ENCODE results near the gene PCGF1.

DNA sequence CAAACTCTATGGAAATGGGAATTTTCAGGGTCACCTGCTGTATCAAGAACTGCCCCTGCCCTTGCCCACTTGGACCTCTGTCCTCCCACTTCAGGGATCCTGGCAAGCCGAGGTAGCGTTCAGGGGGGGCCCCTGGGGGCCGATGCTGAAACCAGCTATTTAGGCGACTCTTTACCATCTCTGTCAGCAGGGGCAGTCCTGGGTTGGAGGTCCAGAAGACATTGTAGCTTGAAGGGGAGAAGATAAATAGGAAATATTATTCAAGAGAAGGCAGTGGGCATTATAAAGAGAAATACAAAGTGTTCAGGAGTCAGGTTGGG is 44.7 kb downstream of the PCGF1 start:
- TF ChIP-seq, protein P1, sequence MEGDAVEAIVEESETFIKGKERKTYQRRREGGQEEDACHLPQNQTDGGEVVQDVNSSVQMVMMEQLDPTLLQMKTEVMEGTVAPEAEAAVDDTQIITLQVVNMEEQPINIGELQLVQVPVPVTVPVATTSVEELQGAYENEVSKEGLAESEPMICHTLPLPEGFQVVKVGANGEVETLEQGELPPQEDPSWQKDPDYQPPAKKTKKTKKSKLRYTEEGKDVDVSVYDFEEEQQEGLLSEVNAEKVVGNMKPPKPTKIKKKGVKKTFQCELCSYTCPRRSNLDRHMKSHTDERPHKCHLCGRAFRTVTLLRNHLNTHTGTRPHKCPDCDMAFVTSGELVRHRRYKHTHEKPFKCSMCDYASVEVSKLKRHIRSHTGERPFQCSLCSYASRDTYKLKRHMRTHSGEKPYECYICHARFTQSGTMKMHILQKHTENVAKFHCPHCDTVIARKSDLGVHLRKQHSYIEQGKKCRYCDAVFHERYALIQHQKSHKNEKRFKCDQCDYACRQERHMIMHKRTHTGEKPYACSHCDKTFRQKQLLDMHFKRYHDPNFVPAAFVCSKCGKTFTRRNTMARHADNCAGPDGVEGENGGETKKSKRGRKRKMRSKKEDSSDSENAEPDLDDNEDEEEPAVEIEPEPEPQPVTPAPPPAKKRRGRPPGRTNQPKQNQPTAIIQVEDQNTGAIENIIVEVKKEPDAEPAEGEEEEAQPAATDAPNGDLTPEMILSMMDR (conservative IDR thresholded peaks at IDR 0.05): no peak
- TF ChIP-seq ZFX (IDR thresholded peaks at IDR 0.05): no peak

Data from C4-2B (cell line).